SK-N-SH (cell line): ENCODE results near the gene TEPSIN. TPM values are rescaled to one million over a fixed set of nuclear protein-coding genes. Genes with fewer than 3 reads are reported as not detected.

Source experiments
- CTCF ChIA-PET: fragments of 300-600, 350-600 bp; formaldehyde crosslinking; extraction: SDS; loops from one replicate; lab custom pipeline; 2021; lab: Yijun Ruan, JAX
- POLR2A ChIA-PET: fragments of 350-600 bp; sonication (Branson Sonifier 250); formaldehyde crosslinking; extraction: SDS; loops from one replicate; lab custom pipeline; 2020; ENCODE audit warnings: antibody characterized with exemption, inconsistent platforms; lab: Yijun Ruan, JAX
- DNase-seq: peaks from one replicate; pipeline ENCODE4 v3.0.0; 2012
- H2AFZ ChIP-seq: fragments of 200-600 bp; sonication (generic); 2 replicates; pipeline ENCODE4 v1.8.1; 2016; ENCODE audit warnings: antibody characterized with exemption, mild to moderate bottlenecking, low read depth
- H3F3A ChIP-seq: fragments of 200-600 bp; sonication (generic); replicated peaks from 2 replicates; pipeline ENCODE3; 2016; ENCODE audit warnings: antibody characterized with exemption, mild to moderate bottlenecking; ENCODE audit not compliant: insufficient read depth
- H3K27ac ChIP-seq, 2 experiments: fragments of 200-500 bp in 1 of 2; fragments of 200-600 bp in 1 of 2; sonication (Bioruptor generic) in 1 of 2; sonication (generic), shearing (Covaris generic) in 1 of 2; 2 replicates each; pipeline versions ENCODE4 v1.5.1 to v1.6.1; 2014 to 2016; ENCODE audit warnings: low read depth in 2 of 2, inconsistent platforms in 1 of 2, low read length in 1 of 2, mild to moderate bottlenecking in 1 of 2, mixed read lengths in 1 of 2
- H3K27me3 ChIP-seq: fragments of 200-600 bp; sonication (generic), shearing (Covaris generic); 2 replicates; pipeline ENCODE4 v1.6.1; 2016; ENCODE audit warnings: mixed run types; ENCODE audit not compliant: insufficient read depth
- H3K36me3 ChIP-seq, 2 experiments: fragments of 200-500 bp in 1 of 2; fragments of 200-600 bp in 1 of 2; sonication (Bioruptor generic) in 1 of 2; sonication (generic) in 1 of 2; replicated peaks in 1 of 2; 2 replicates each; pipeline versions ENCODE3 to v1.5.1; 2014 to 2016; ENCODE audit warnings: low read length in 1 of 2, mild to moderate bottlenecking in 1 of 2; ENCODE audit not compliant: insufficient read depth in 2 of 2, control insufficient read depth in 1 of 2
- H3K4me1 ChIP-seq, 2 experiments: fragments of 200-500 bp in 1 of 2; fragments of 200-600 bp in 1 of 2; sonication (Bioruptor generic) in 1 of 2; sonication (generic), shearing (Covaris generic) in 1 of 2; 2 replicates each; pipeline versions ENCODE4 v1.5.1 to v1.6.1; 2014 to 2016; ENCODE audit warnings: low read depth in 1 of 2, low read length in 1 of 2, mixed run types in 1 of 2; ENCODE audit not compliant: insufficient read depth in 2 of 2, control insufficient read depth in 1 of 2
- H3K4me2 ChIP-seq: fragments of 200-600 bp; sonication (generic), shearing (Covaris generic); 2 replicates; pipeline ENCODE4 v1.6.1; 2017; ENCODE audit warnings: mixed run types
- H3K4me3 ChIP-seq, 2 experiments: fragments of 200-500 bp in 1 of 2; fragments of 200-600 bp in 1 of 2; sonication (Bioruptor generic) in 1 of 2; sonication (generic), shearing (Covaris generic) in 1 of 2; 2 replicates each; pipeline versions ENCODE4 v1.5.1 to v1.8.1; 2014 to 2016; ENCODE audit warnings: low read depth in 2 of 2, inconsistent platforms in 1 of 2, low read length in 1 of 2, mild to moderate bottlenecking in 1 of 2, mixed read lengths in 1 of 2, moderate library complexity in 1 of 2
- H3K79me2 ChIP-seq: fragments of 200-600 bp; sonication (generic); 2 replicates; pipeline ENCODE4 v1.8.1; 2017; ENCODE audit warnings: mild to moderate bottlenecking; ENCODE audit not compliant: insufficient read depth
- H3K9ac ChIP-seq: fragments of 200-600 bp; sonication (generic); 2 replicates; pipeline ENCODE4 v1.6.1; 2017; ENCODE audit warnings: mixed run types
- H3K9me2 ChIP-seq: fragments of 200-600 bp; sonication (generic); 2 replicates; pipeline ENCODE4 v1.6.1; 2017; ENCODE audit warnings: mixed run types
- H3K9me3 ChIP-seq: fragments of 200-600 bp; sonication (generic); 2 replicates; pipeline ENCODE4 v1.6.1; 2017; ENCODE audit warnings: mixed run types, mild to moderate bottlenecking, moderate library complexity
- H4K20me1 ChIP-seq: fragments of 200-600 bp; sonication (generic); 2 replicates; pipeline ENCODE4 v1.6.1; 2017; ENCODE audit warnings: mild to moderate bottlenecking, mixed run types; ENCODE audit not compliant: insufficient read depth
- CHD2 ChIP-seq: fragments of 150-350 bp; IDR thresholded peaks from 2 replicates; pipeline ENCODE4 v1.6.1; 2018; ENCODE audit warnings: low read length; ENCODE audit not compliant: partially characterized antibody
- ELF1 ChIP-seq: IDR thresholded peaks from 2 replicates; pipeline ENCODE4 v1.4.0; 2012
- FOSL2 ChIP-seq: IDR thresholded peaks from 2 replicates; pipeline ENCODE4 v1.4.0; 2012; ENCODE audit warnings: low read depth, mild to moderate bottlenecking, moderate library complexity, borderline replicate concordance
- FOXM1 ChIP-seq: IDR thresholded peaks from 2 replicates; pipeline ENCODE4 v1.4.0; 2012; ENCODE audit warnings: low read depth, mild to moderate bottlenecking
- GABPA ChIP-seq: IDR thresholded peaks from 2 replicates; pipeline ENCODE4 v1.4.0; 2012; ENCODE audit warnings: low read depth, mild to moderate bottlenecking
- JUND ChIP-seq: IDR thresholded peaks from 2 replicates; pipeline ENCODE4 v1.4.0; 2012
- MAX ChIP-seq: IDR thresholded peaks from 2 replicates; pipeline ENCODE4 v1.4.0; 2012; ENCODE audit warnings: low read depth
- MEF2A ChIP-seq: IDR thresholded peaks from 2 replicates; pipeline ENCODE4 v1.4.0; 2012; ENCODE audit warnings: low read depth, borderline replicate concordance
- NFIC ChIP-seq: IDR thresholded peaks from 2 replicates; pipeline ENCODE4 v1.4.0; 2012; ENCODE audit warnings: borderline replicate concordance
- NRF1 ChIP-seq: IDR thresholded peaks from 2 replicates; pipeline ENCODE4 v1.6.1; 2012; ENCODE audit warnings: low read depth, mild to moderate bottlenecking, low read length
- POLR2AphosphoS5 ChIP-seq: IDR thresholded peaks from 2 replicates; pipeline ENCODE4 v1.6.1; 2012; ENCODE audit warnings: low read depth, low read length
- RFX5 ChIP-seq: IDR thresholded peaks from 2 replicates; pipeline ENCODE4 v1.6.1; 2012; ENCODE audit warnings: mild to moderate bottlenecking, improper control_type of control experiment, low read length
- RXRA ChIP-seq: IDR thresholded peaks from 2 replicates; pipeline ENCODE4 v1.4.0; 2012; ENCODE audit warnings: low read depth, mild to moderate bottlenecking, borderline replicate concordance
- SMC3 ChIP-seq: IDR thresholded peaks from 2 replicates; pipeline ENCODE4 v1.6.1; 2012; ENCODE audit warnings: low read depth, low read length, improper control_type of control experiment
- TCF12 ChIP-seq: IDR thresholded peaks from 2 replicates; pipeline ENCODE4 v1.4.0; 2012
- YY1 ChIP-seq: IDR thresholded peaks from 2 replicates; pipeline ENCODE4 v1.4.0; 2012; ENCODE audit warnings: low read depth, mild to moderate bottlenecking
- whole genome bisulfite sequencing: methylation state at CpG from one replicate; pipeline ENCODE4 v1.1.6; 2017; ENCODE audit warnings: low lambda C conversion rate; 5-methylcytosine and 5-hydroxymethylcytosine counted together
- polyA plus RNA-seq, 3 experiments: library from polyadenylated mRNA; depleted of rRNA; stranded (reverse); fragments of >200 nt; gene quantifications; 2 replicates each; pipeline ENCODE4 v1.2.3, GENCODE V29; 2012
- TF ChIP-seq, protein P1 (sequence below): IDR thresholded peaks from 2 replicates; pipeline ENCODE4 v1.6.1; 2012; ENCODE audit warnings: mild to moderate bottlenecking, low read depth, low read length, moderate library complexity
- TF ChIP-seq, protein P2 (sequence below): IDR thresholded peaks from 2 replicates; pipeline ENCODE4; 2012
- TF ChIP-seq, protein P3 (sequence below): fragments of 150-350 bp; IDR thresholded peaks from 2 replicates; pipeline ENCODE4 v1.6.1; 2016; ENCODE audit warnings: mild to moderate bottlenecking, low read depth, low read length

Gene TEPSIN
- polyA plus RNA-seq, 1 of the 3 experiments (the other 2 are of a cell fraction): 35.3 TPM

DNA sequence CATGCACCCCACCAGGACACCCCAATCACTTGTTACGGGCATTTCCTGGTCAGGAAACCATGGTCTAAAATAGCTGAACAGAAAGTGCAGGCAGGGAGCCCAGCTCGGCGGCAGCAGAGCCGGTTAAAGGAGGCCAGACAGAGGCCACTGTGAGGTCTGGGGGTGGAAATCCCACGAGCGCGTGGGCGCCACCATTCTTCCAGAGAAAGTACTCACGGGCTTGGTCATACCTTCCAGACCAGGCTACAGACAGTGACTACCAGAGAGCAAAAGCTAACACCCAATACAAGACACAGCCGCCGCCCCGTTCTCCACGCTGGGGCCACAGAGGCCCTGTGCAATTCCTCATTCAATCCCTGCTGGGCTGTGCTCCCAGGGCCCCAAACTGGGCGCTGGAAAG is 28.0 kb downstream of the TEPSIN start:
- CTCF ChIA-PET: interaction anchor here (0.6 to 2.8 kb wide), 4 partner anchors 10 to 68 kb away, joined by 3 to 11 read pairs (median 4); no protein-coding TSS in a partner anchor
- no peak overlapping the region for H3K4me2 ChIP-seq

DNA sequence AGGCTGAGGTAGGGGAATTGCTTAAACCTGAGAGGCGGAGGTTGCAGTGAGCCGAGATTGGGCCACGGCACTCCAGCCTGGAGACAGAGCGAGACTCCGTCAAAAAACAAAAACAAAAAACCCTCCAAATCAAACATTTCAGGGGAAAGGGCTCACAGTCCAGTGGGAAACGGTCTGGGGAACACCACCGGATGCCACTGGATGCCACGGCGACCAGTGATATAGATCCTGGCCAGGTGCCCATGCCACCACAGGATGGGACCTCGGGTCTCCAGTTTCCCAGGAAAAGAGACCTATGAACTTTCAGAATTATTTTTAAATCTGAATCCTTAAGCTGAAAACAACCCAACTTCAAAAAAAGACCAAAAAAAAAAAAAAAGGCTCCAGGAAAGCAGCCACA is 28.4 kb downstream of the TEPSIN start:
- Histone ChIP-seq H3K9me3 (no peaks in the 10 kb centered on the region), H3F3A (no peaks in the 10 kb centered on the region), H3K36me3 (no peaks in the 10 kb centered on the region), H3K9ac (no peak overlapping the region), H4K20me1 (no peaks in the 10 kb centered on the region), H2AFZ (no peak overlapping the region), H3K4me3 (no peak overlapping the region), H3K27me3 (no peaks in the 10 kb centered on the region), H3K4me1 (no peaks in the 10 kb centered on the region), H3K4me2 (no peak overlapping the region), H3K9me2 (no peaks in the 10 kb centered on the region), H3K27ac (no peak overlapping the region), H3K79me2 (0 out of 2 replicates have a peak, but pooled peaks cover 7% of the 10 kb centered on the region)
- TF ChIP-seq, protein P1, sequence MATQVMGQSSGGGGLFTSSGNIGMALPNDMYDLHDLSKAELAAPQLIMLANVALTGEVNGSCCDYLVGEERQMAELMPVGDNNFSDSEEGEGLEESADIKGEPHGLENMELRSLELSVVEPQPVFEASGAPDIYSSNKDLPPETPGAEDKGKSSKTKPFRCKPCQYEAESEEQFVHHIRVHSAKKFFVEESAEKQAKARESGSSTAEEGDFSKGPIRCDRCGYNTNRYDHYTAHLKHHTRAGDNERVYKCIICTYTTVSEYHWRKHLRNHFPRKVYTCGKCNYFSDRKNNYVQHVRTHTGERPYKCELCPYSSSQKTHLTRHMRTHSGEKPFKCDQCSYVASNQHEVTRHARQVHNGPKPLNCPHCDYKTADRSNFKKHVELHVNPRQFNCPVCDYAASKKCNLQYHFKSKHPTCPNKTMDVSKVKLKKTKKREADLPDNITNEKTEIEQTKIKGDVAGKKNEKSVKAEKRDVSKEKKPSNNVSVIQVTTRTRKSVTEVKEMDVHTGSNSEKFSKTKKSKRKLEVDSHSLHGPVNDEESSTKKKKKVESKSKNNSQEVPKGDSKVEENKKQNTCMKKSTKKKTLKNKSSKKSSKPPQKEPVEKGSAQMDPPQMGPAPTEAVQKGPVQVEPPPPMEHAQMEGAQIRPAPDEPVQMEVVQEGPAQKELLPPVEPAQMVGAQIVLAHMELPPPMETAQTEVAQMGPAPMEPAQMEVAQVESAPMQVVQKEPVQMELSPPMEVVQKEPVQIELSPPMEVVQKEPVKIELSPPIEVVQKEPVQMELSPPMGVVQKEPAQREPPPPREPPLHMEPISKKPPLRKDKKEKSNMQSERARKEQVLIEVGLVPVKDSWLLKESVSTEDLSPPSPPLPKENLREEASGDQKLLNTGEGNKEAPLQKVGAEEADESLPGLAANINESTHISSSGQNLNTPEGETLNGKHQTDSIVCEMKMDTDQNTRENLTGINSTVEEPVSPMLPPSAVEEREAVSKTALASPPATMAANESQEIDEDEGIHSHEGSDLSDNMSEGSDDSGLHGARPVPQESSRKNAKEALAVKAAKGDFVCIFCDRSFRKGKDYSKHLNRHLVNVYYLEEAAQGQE: no peak
- TF ChIP-seq RFX5 (no peak), POLR2AphosphoS5 (no peak), SMC3 (no peak), ELF1 (no peak), MAX (no peak), CHD2 (no peak), GABPA (no peak), FOXM1 (no peak), JUND (no peak), RXRA (no peak), TCF12 (no peak), NFIC (no peak)
- TF ChIP-seq, protein P2, sequence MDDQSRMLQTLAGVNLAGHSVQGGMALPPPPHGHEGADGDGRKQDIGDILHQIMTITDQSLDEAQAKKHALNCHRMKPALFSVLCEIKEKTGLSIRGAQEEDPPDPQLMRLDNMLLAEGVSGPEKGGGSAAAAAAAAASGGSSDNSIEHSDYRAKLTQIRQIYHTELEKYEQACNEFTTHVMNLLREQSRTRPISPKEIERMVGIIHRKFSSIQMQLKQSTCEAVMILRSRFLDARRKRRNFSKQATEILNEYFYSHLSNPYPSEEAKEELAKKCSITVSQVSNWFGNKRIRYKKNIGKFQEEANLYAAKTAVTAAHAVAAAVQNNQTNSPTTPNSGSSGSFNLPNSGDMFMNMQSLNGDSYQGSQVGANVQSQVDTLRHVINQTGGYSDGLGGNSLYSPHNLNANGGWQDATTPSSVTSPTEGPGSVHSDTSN: no peak
- TF ChIP-seq, protein P3, sequence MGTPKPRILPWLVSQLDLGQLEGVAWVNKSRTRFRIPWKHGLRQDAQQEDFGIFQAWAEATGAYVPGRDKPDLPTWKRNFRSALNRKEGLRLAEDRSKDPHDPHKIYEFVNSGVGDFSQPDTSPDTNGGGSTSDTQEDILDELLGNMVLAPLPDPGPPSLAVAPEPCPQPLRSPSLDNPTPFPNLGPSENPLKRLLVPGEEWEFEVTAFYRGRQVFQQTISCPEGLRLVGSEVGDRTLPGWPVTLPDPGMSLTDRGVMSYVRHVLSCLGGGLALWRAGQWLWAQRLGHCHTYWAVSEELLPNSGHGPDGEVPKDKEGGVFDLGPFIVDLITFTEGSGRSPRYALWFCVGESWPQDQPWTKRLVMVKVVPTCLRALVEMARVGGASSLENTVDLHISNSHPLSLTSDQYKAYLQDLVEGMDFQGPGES: no peak
- ChIA-PET POLR2A (no interaction called here), CTCF (interaction anchor here (0.6 to 2.8 kb wide), 3 partner anchors 9 to 68 kb away, joined by 3 to 11 read pairs (median 5); no protein-coding TSS in a partner anchor)
- WGBS: 90% methylated on average over 10 of the region's 10 CpGs
- no peak for DNase-seq

More for the DNA sequence above, 28.0 kb downstream of the TEPSIN start:
- no peak for DNase-seq
- H3K9me3 ChIP-seq: no peaks in the 10 kb centered on the region
- 86% methylated on average over 13 of the region's 14 CpGs for WGBS
- no peaks in the 10 kb centered on the region for H3K9me2 ChIP-seq
- H3K9ac ChIP-seq: no peak overlapping the region
- H4K20me1 ChIP-seq: no peaks in the 10 kb centered on the region
- no peak overlapping the region for H2AFZ ChIP-seq
- no peaks in the 10 kb centered on the region for H3K27me3 ChIP-seq
- H3K36me3 ChIP-seq: no peaks in the 10 kb centered on the region
- POLR2A ChIA-PET: no interaction called here
- H3K4me3 ChIP-seq: no peak overlapping the region
- H3K27ac ChIP-seq: no peak overlapping the region
- no peaks in the 10 kb centered on the region for H3F3A ChIP-seq
- H3K79me2 ChIP-seq: 0 out of 2 replicates have a peak, but pooled peaks cover 7% of the 10 kb centered on the region
- TF ChIP-seq FOSL2: no peak
- TF ChIP-seq MEF2A: no peak
- no peak for TF ChIP-seq YY1
- TF ChIP-seq NRF1: no peak
- TF ChIP-seq, protein P1: no peak
- TF ChIP-seq FOXM1: no peak
- TF ChIP-seq, all 33 proteins: peak for 0
- H3K4me1 ChIP-seq: no peaks in the 10 kb centered on the region
